CD4-positive, alpha-beta T cell treated with Interleukin-6 for 4 hours (primary cell): Measurements from ENCODE around the gene APOBEC3F.

Experiments
- DNase-seq: peaks from one replicate; pipeline ENCODE4 v3.0.0-alpha.2; 2020; ENCODE audit warnings: mixed read lengths

APOBEC3F gene

DNA sequence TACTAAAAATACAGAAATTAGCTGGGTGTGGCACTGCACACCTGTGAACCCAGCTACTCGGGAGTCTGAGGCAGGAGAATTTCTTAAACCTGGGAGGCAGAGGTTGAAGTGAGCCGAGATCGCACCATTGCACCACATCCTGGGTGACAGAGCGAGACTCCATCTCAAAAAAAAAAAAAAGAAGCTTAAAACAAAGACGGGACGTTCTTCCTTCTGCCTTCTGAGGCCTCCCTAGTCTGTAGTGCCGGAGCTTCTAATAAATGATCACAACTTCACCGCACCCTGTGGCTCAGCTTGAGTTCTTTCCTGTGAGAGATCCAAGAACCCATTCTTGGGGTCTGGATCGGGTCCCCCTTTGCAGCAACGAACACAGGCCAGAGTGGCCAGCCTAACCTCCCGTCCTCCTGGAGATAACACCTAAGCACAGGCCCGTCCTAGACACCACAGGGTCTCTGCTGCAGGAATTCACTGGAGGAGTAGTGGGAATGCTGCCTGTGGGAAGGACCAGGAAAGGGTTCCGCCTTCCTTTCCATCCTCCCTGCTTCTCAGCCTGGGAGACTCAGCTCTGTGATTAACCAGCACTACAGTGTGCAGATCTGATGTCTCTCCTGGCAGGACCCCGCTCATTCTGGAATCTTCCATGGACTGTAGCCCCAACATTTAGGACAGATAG is 54.2 kb downstream of the APOBEC3F start:
- peak; percentile 53 for DNase-seq

DNA sequence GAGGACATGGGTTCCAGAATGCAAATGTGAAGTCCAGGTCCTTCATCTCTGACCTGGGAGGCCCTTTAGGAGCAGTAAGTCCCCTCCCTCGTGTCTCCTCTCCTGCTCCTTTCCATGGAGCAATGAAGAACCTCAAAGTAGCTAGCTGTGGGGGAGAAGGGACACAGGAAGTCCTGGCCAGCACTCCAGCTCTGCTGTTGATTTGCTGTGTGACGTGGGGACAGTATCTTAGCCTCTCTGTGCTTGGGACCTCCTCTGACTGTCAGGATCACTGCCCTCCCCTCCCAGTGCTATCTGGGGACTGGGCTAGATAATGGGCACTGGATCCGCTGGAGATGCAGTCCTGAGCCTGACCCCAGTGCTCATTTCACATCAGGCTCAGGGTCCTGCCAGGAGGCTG is 55.3 kb downstream of the APOBEC3F start:
- no peak for DNase-seq

DNA sequence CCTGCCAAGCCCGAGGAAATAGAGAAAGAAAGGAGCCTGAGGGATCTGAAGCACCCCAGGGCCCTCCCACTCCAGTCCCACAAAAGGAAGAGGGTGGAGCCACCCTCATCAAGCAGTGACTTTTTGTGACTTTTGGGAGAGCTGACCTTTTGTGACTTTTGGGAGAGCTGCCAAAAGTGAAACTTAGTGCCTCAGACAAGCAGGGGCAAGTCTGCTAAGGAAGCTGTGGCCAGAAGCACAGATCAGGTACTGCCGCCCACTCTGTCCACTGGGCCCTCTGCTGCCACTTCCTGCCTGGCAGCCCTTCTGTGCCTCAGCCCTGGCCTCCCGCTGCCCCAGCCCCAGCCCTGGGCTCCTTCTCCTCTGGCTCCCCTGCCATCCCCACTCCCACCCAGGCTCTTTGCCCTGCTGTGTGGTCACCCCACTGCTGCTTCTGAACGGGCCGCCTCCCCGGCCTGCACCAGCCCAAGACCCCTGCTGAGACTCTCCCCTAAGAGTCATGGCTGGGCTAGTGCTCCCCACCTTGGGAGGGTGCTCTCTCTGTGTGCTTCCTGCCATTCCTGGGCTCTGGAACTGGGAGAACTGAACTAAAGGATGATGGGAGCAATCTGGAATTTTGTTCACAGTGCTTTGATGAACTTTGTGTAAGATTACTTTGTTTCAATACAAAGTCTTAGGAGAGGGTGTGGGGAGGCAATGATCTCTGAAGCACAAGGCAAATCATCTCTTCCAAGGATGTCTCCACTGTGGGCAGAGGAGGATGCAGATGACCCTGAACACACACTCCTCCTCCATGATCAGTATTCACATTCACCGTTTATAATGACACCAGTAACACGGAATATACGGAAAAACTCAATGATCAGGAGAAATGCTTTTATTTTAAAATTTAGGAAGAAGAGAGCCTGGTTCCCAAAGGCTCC is 56.7 kb downstream of the APOBEC3F start, which contains the start of gene APOBEC3H:
Gene APOBEC3H, plus strand, starts transcription at position 147 of the 923 bp plus-strand sequence. CDS start 3,035 bp downstream, outside the sequence.
- peak; percentile 49 for DNase-seq

DNA sequence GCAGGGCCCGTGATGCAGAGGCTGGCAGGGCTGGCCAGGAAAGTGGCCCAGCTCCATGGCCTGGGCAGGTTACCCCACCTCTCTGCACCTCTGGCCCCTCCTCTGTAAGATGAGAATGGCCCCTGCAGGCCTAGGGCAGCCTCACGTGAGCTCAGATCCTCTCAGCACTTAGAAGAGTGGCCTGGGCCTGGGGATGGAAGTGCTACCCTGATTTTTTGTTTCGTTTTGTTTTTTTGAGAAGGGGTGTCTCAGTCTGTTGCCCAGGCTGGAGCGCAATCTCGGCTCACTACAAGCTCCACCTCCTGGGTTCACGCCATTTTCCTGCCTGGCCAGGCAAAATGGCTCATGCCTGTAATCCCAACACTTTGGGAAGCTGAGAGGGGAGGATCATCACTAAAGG is 57.4 kb downstream of the APOBEC3F start:
- no peak for DNase-seq

DNA sequence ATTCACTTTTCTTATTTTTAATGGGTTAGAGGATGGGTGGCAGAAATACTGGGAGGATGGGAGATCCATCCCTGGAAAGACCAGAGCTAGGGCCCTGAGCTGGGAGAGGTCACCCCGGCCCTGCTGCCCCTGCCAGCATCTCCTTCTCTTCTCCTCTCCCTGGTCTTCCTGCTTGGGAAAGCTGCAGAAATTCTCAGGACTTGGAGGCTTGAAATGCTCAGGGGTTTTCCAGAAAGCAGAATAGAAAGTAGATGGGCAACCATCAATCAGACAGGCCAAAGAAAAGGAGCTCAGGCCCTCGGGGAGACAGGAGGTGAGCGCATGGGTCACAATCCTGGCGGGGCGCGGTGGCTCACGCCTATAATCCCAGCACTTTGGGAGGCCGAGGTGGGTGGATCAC is 57.9 kb downstream of the APOBEC3F start:
- no peak for DNase-seq

DNA sequence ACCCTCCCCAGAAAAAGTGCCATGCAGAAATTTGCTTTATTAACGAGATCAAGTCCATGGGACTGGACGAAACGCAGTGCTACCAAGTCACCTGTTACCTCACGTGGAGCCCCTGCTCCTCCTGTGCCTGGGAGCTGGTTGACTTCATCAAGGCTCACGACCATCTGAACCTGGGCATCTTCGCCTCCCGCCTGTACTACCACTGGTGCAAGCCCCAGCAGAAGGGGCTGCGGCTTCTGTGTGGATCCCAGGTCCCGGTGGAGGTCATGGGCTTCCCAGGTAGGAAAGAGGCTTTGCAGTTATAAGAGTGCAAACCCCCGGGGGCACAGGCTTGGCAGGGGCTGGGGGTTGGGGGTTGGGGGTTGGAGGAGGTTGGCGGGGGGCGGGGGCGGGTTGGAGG is 60.6 kb downstream of the APOBEC3F start:
- no peak for DNase-seq

DNA sequence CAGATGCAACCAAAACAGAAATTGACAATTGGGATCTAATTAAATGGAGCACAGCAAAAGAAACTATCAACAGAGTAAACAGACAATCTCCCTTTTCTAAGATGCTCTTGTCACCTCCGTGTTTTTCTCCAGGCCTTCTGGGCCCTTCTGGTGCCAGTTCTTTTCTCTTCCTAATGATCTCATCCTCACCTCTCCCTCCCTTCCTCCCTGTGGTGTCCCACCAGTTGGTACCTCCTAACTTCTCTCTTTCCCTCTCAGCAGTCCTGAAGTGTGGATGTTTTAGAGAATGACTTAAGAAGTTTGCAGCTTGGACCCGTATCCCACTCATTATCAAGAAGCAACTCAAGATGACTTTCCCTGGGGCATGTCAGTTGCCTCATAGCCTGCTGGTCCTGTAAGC is 62.8 kb downstream of the APOBEC3F start:
- no peak for DNase-seq
